ENCODE data around the gene SLC25A5.

GRCh38 chrX:119516157-119516702 lies 48.0 kb downstream of the SLC25A5 start:
- TF ChIP-seq POLR2A (IDR thresholded peaks at IDR 0.05), result no peak
- TF ChIP-seq CTCF (IDR thresholded peaks at IDR 0.05), result peak; percentile 64 to 78 (median 65)

Measured in testis (tissue), 2 donors.